Measurements from ENCODE around the gene ROBO4.

DNA sequence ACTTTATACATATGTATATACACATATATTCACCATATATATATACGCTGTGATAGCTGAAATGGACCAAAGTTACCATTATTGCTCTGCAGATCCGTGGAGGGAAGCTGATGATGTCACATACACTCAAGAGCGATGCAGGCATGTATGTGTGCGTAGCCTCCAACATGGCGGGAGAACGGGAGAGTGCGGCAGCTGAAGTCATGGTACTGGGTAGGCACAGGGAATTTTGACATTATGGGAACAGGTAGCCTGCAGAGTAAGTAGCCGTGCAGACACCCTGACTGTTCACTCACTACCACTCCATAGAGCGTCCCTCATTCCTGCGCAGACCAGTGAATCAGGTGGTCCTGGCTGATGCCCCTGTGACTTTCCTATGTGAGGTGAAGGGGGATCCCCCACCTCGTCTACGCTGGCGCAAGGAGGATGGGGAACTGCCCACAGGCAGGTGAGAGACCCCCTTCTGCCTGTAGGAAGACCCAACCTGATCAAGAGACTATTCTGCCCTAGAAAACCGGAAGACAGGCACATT lies 27.7 kb downstream of the ROBO4 start:
- no peak for TF ChIP-seq CTCF (IDR thresholded peaks at IDR 0.05 in 8 of 11, conservative IDR thresholded peaks at IDR 0.05 in 3 of 11)
- TF ChIP-seq POLR2A (IDR thresholded peaks at IDR 0.05): no peak
- no peak for TF ChIP-seq POLR2AphosphoS5 (IDR thresholded peaks at IDR 0.05)

All from spleen (tissue), 7 donors.